Upper lobe of left lung (tissue), 6 donors: Measurements from ENCODE around the gene SSBP3. TPM values are rescaled to one million over a fixed set of nuclear protein-coding genes. Genes with fewer than 3 reads are reported as not detected.

Source experiments
- ATAC-seq, 2 donors: fragments of 200-7000 bp; cut with Tn5 transposase; one replicate each; pipeline ENCODE4 v1.9.1; 2022; ENCODE audit warnings: mild to moderate bottlenecking in 2 of 2, moderate library complexity in 2 of 2; ENCODE audit not compliant: low FRiP score in 2 of 2
- DNase-seq, 2 donors: peaks; one replicate each; pipeline ENCODE4 v3.0.0-alpha.2; 2019 to 2020
- H3K27ac ChIP-seq, 4 donors: fragments of 200-600 bp; sonication (generic); one replicate each; pipeline ENCODE4 v1.5.1; 2016 to 2019
- H3K27me3 ChIP-seq, 4 donors: fragments of 200-600 bp; sonication (generic); one replicate each; pipeline ENCODE4 v1.5.1; 2017 to 2019
- H3K36me3 ChIP-seq, 4 donors: fragments of 200-600 bp; sonication (generic); one replicate each; pipeline ENCODE4 v1.5.1; 2016 to 2019
- H3K4me1 ChIP-seq, 4 donors: fragments of 200-600 bp; sonication (generic); one replicate each; pipeline ENCODE4 v1.5.1; 2018 to 2019
- H3K4me3 ChIP-seq, 4 donors: fragments of 200-600 bp; sonication (generic); one replicate each; pipeline ENCODE4 v1.5.1; 2017 to 2019; ENCODE audit warnings: mild to moderate bottlenecking in 2 of 4, moderate library complexity in 1 of 4
- H3K9me3 ChIP-seq, 4 donors: fragments of 200-600 bp; sonication (generic); one replicate each; pipeline ENCODE4 v1.5.1; 2018 to 2019
- CTCF ChIP-seq, 6 experiments: fragments of 450-650 bp in 4 of 6; fragments of 200-600 bp in 2 of 6; sonication (generic) in 2 of 6; IDR thresholded peaks; one replicate each; pipeline ENCODE4 v1.5.1; 2016 to 2019; ENCODE audit warnings: antibody characterized with exemption in 6 of 6
- EP300 ChIP-seq, 4 donors: sonication (generic); formaldehyde crosslinking; IDR thresholded peaks; one replicate each; pipeline ENCODE4 v1.5.1; 2017; ENCODE audit warnings: antibody characterized with exemption in 4 of 4, control low read depth in 2 of 4
- POLR2A ChIP-seq, 4 donors: fragments of 450-650 bp; IDR thresholded peaks; one replicate each; pipeline ENCODE4 v1.5.1; 2016 to 2017; ENCODE audit warnings: antibody characterized with exemption in 4 of 4, mild to moderate bottlenecking in 2 of 4
- POLR2AphosphoS5 ChIP-seq, 2 donors: sonication (generic); formaldehyde crosslinking; IDR thresholded peaks; one replicate each; pipeline ENCODE4 v1.5.1; 2017; ENCODE audit warnings: antibody characterized with exemption in 2 of 2
- WGBS, 2 donors: methylation state at CpG; one replicate each; pipeline ENCODE4 v1.1.5; 2017 to 2018; 5-methylcytosine and 5-hydroxymethylcytosine counted together
- total RNA-seq, 6 donors: library from RNA; depleted of rRNA in 4 of 6; stranded (reverse); fragments of >200 nt in 4 of 6; gene quantifications; one replicate each; pipeline versions ENCODE4 v1.1.0 to v1.2.1, GENCODE V29; 2016 to 2021
- donor health status: DM: no; HTN: no; CAD: no; lungs with moderate emphysema.
- donor health status: DM: no; HTN: yes; CAD: no; lungs with severe emphysema.

Gene SSBP3
- total RNA-seq, 6 donors from 2014 or later = 17.8 to 35.6 (median 26.4) TPM

GRCh38 chr1:54309631-54310366 lies 96.4 kb downstream of the SSBP3 start:
- ATAC-seq (no peak), DNase-seq (no peak)
- Histone ChIP-seq H3K4me3 (no peak overlapping the region), H3K36me3 (no peaks in the 10 kb centered on the region), H3K27ac (peak overlapping the region in 2 of 4 donors; percentile 27 to 33), H3K4me1 (peaks cover 27 to 57% (median 43%) of the 10 kb centered on the region in 4 donors), H3K9me3 (no peaks in the 10 kb centered on the region), H3K27me3 (no peaks in the 10 kb centered on the region)
- TF ChIP-seq CTCF (IDR thresholded peaks at IDR 0.05) = no peak
- no peak for TF ChIP-seq POLR2AphosphoS5 (IDR thresholded peaks at IDR 0.05)
- TF ChIP-seq EP300 (IDR thresholded peaks at IDR 0.05) = no peak
- no peak for TF ChIP-seq POLR2A (IDR thresholded peaks at IDR 0.05)
- WGBS, 2 donors = 70 to 83% methylated on average over 14 to 19 of the region's 19 CpGs

GRCh38 chr1:54307305-54307704 lies 98.9 kb downstream of the SSBP3 start:
- DNase-seq (no peak), ATAC-seq (no peak)
- no peaks in the 10 kb centered on the region for H3K9me3 ChIP-seq
- peaks cover 14 to 36% (median 21%) of the 10 kb centered on the region in 4 donors for H3K4me1 ChIP-seq
- no peak overlapping the region for H3K27ac ChIP-seq
- WGBS, 2 donors = 92 to 100% methylated on average over 3 of the region's 3 CpGs
- no peak overlapping the region for H3K4me3 ChIP-seq
- H3K27me3 ChIP-seq = no peaks in the 10 kb centered on the region
- no peaks in the 10 kb centered on the region for H3K36me3 ChIP-seq
- no peak for TF ChIP-seq CTCF (IDR thresholded peaks at IDR 0.05)
- TF ChIP-seq EP300 (IDR thresholded peaks at IDR 0.05) = no peak
- TF ChIP-seq POLR2AphosphoS5 (IDR thresholded peaks at IDR 0.05) = no peak
- TF ChIP-seq POLR2A (IDR thresholded peaks at IDR 0.05) = no peak

- ATAC-seq (no peak), DNase-seq (no peak)
- TF ChIP-seq POLR2A (IDR thresholded peaks at IDR 0.05) (no peak), POLR2AphosphoS5 (IDR thresholded peaks at IDR 0.05) (no peak), EP300 (IDR thresholded peaks at IDR 0.05) (no peak), CTCF (IDR thresholded peaks at IDR 0.05) (no peak)
- Histone ChIP-seq H3K4me1 (peaks cover 3 to 23% (median 12%) of the 10 kb centered on the region in 4 donors), H3K27me3 (no peaks in the 10 kb centered on the region), H3K4me3 (no peak overlapping the region), H3K9me3 (no peaks in the 10 kb centered on the region), H3K36me3 (no peaks in the 10 kb centered on the region), H3K27ac (no peak overlapping the region)
- 81 to 85% methylated on average over 7 of the region's 7 CpGs for WGBS, 2 donors
Observed at GRCh38 chr1:54305906-54306514, 100.2 kb downstream of the SSBP3 start.

- Histone ChIP-seq H3K27me3 (no peaks in the 10 kb centered on the region), H3K27ac (no peak overlapping the region), H3K9me3 (no peaks in the 10 kb centered on the region), H3K4me1 (peaks cover 3 to 10% (median 7%) of the 10 kb centered on the region in 4 donors), H3K36me3 (no peaks in the 10 kb centered on the region), H3K4me3 (no peak overlapping the region)
- 84 to 97% methylated on average over 2 of the region's 2 CpGs for WGBS, 2 donors
- no peak for TF ChIP-seq EP300 (IDR thresholded peaks at IDR 0.05)
- no peak for TF ChIP-seq POLR2A (IDR thresholded peaks at IDR 0.05)
- TF ChIP-seq CTCF (IDR thresholded peaks at IDR 0.05) = no peak
- no peak for TF ChIP-seq POLR2AphosphoS5 (IDR thresholded peaks at IDR 0.05)
- no peak for ATAC-seq
- no peak for DNase-seq
Observed at GRCh38 chr1:54304518-54304917, 101.7 kb downstream of the SSBP3 start.
